ENCODE results near the gene FKBP4. TPM values are rescaled to one million over a fixed set of nuclear protein-coding genes. Genes with fewer than 3 reads are reported as not detected.

The FKBP4 gene
- polyA plus RNA-seq, 1 donor (not counting 4 experiments of a cell fraction or from before 2014, with no cell fraction given), result 80.8 TPM

- no peak for FAIRE-seq
- Histone ChIP-seq H3K27ac (ENCODE audit: control insufficient read depth, insufficient read depth, low read length) (no peak overlapping the region), H3K4me1 (ENCODE audit: control insufficient read depth, extremely low read depth, insufficient read depth, low read length) (no peaks in the 10 kb centered on the region), H4K20me1 (ENCODE audit: control insufficient read depth, extremely low read depth, insufficient read depth, low read length) (no peaks in the 10 kb centered on the region), H3K9me3 (ENCODE audit: control insufficient read depth, low read depth, low read length) (no peaks in the 10 kb centered on the region), H2AFZ (ENCODE audit: control insufficient read depth, low read length) (no peak overlapping the region), H3K27me3 (ENCODE audit: control insufficient read depth, extremely low read depth, insufficient read depth, low read length) (no peaks in the 10 kb centered on the region), H3K36me3 (ENCODE audit: control insufficient read depth in 2 of 2, extremely low read depth in 1 of 2, insufficient read depth in 2 of 2, low read length in 2 of 2) (no peaks in the 10 kb centered on the region), H3K79me2 (ENCODE audit: control insufficient read depth, insufficient read depth, low read length) (no peaks in the 10 kb centered on the region), H3K9ac (ENCODE audit: control insufficient read depth, extremely low read depth, insufficient read depth, low read length) (no peak overlapping the region), H3K4me3 (ENCODE audit: control insufficient read depth in 2 of 3, extremely low read depth in 1 of 3, insufficient read depth in 2 of 3, low read depth in 1 of 3, low read length in 3 of 3) (no peak overlapping the region), H3K4me2 (ENCODE audit: control insufficient read depth, extremely low read depth, insufficient read depth, low read depth, low read length) (no peak overlapping the region), H3K9me1 (ENCODE audit: control insufficient read depth, extremely low read depth, insufficient read depth, low read length) (no peaks in the 10 kb centered on the region)
- no peak for DNase-seq (ENCODE audit: low read depth, low spot score)
- dilution Hi-C loops (cut with MboI; ENCODE audit: extremely low pct_ligation_motif_present, low sequenced_read_pairs), result no loop called here
- TF ChIP-seq CTCF (optimal IDR thresholded peaks at IDR 0.05 in 1 of 3, IDR thresholded peaks at IDR 0.05 in 1 of 3, conservative IDR thresholded peaks at IDR 0.05 in 1 of 3; ENCODE audit: extremely low read depth in 1 of 3, insufficient read depth in 2 of 3, low read length in 3 of 3) (no peak), EZH2 (IDR thresholded peaks at IDR 0.05; ENCODE audit: low read length) (no peak)
These were observed 35.0 kb upstream of the FKBP4 start for GRCh38 chr12:2759733-2760132.

- dilution Hi-C loops (cut with MboI; ENCODE audit: extremely low pct_ligation_motif_present, low sequenced_read_pairs), result no loop called here
- TF ChIP-seq EZH2 (IDR thresholded peaks at IDR 0.05; ENCODE audit: low read length), result no peak
- no peak for TF ChIP-seq CTCF (optimal IDR thresholded peaks at IDR 0.05 in 1 of 3, IDR thresholded peaks at IDR 0.05 in 1 of 3, conservative IDR thresholded peaks at IDR 0.05 in 1 of 3; ENCODE audit: extremely low read depth in 1 of 3, insufficient read depth in 2 of 3, low read length in 3 of 3)
- DNase-seq (ENCODE audit: low read depth, low spot score), result no peak
- no peaks in the 10 kb centered on the region for H3K9me3 ChIP-seq (ENCODE audit: control insufficient read depth, low read depth, low read length)
- H3K4me3 ChIP-seq (ENCODE audit: control insufficient read depth in 2 of 3, extremely low read depth in 1 of 3, insufficient read depth in 2 of 3, low read depth in 1 of 3, low read length in 3 of 3), result no peak overlapping the region
- FAIRE-seq, result no peak
- H3K27ac ChIP-seq (ENCODE audit: control insufficient read depth, insufficient read depth, low read length), result no peak overlapping the region
- H4K20me1 ChIP-seq (ENCODE audit: control insufficient read depth, extremely low read depth, insufficient read depth, low read length), result no peaks in the 10 kb centered on the region
- no peaks in the 10 kb centered on the region for H3K79me2 ChIP-seq (ENCODE audit: control insufficient read depth, insufficient read depth, low read length)
- no peaks in the 10 kb centered on the region for H3K9me1 ChIP-seq (ENCODE audit: control insufficient read depth, extremely low read depth, insufficient read depth, low read length)
- no peaks in the 10 kb centered on the region for H3K27me3 ChIP-seq (ENCODE audit: control insufficient read depth, extremely low read depth, insufficient read depth, low read length)
- H2AFZ ChIP-seq (ENCODE audit: control insufficient read depth, low read length), result no peak overlapping the region
- no peaks in the 10 kb centered on the region for H3K36me3 ChIP-seq (ENCODE audit: control insufficient read depth in 2 of 2, extremely low read depth in 1 of 2, insufficient read depth in 2 of 2, low read length in 2 of 2)
- no peak overlapping the region for H3K4me2 ChIP-seq (ENCODE audit: control insufficient read depth, extremely low read depth, insufficient read depth, low read depth, low read length)
- H3K4me1 ChIP-seq (ENCODE audit: control insufficient read depth, extremely low read depth, insufficient read depth, low read length), result no peaks in the 10 kb centered on the region
- no peak overlapping the region for H3K9ac ChIP-seq (ENCODE audit: control insufficient read depth, extremely low read depth, insufficient read depth, low read length)
These were observed 30.4 kb upstream of the FKBP4 start for GRCh38 chr12:2764398-2764797.

Measured in keratinocyte (primary cell).